Kidney epithelial cell (primary cell): ENCODE measurements around the gene TUBGCP5. TPM values are rescaled to one million over a fixed set of nuclear protein-coding genes. Genes with fewer than 3 reads are reported as not detected.

Experiments used
- DNase-seq: peaks from one replicate; pipeline ENCODE4 v3.0.0-alpha.2; 2010; ENCODE audit warnings: low read depth
- H3K27me3 ChIP-seq: 2 replicates; pipeline ENCODE4 v1.6.0; 2011; ENCODE audit warnings: low read length; ENCODE audit not compliant: control insufficient read depth, insufficient read depth
- H3K36me3 ChIP-seq: 2 replicates; pipeline ENCODE4 v1.5.1; 2011; ENCODE audit warnings: low read length; ENCODE audit not compliant: control insufficient read depth, insufficient read depth
- H3K4me3 ChIP-seq: 2 replicates; pipeline ENCODE4 v1.5.1; 2011; ENCODE audit warnings: low read depth, mild to moderate bottlenecking, control low read depth, low read length
- total RNA-seq: library from RNA; depleted of rRNA; stranded (reverse); fragments of >200 nt; gene quantifications from 2 replicates; pipeline ENCODE4 v1.2.3, GENCODE V29; 2015
- TF ChIP-seq, protein P1 (sequence below): IDR thresholded peaks from 2 replicates; pipeline ENCODE4 v1.5.1; 2011; ENCODE audit warnings: mild to moderate bottlenecking, moderate library complexity, low read length, control low read depth, inconsistent platforms; ENCODE audit not compliant: insufficient read depth, poor library complexity, severe bottlenecking

Gene TUBGCP5
- total RNA-seq, 1 donor from 2014 or later, result 12.1 TPM

DNA sequence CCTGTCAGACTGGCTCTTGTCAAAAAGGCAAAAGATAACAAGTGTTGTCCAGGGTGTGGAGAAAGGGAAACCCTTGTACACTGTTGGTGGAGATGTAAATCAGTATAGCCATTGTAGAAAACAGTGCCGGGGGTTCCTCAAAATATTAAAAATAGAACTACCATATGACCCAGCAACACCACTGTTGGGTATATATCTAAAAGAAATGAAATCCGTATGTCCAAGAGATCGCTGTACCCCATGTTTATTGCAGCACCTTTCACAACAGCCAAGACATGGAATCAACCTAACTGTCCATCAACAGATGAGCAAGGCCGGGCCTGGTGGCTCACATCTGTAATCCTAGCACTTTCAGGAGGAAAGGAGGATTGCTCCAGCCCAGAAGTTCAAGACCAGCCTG is 65.4 kb downstream of the TUBGCP5 start:
- TF ChIP-seq, protein P1, sequence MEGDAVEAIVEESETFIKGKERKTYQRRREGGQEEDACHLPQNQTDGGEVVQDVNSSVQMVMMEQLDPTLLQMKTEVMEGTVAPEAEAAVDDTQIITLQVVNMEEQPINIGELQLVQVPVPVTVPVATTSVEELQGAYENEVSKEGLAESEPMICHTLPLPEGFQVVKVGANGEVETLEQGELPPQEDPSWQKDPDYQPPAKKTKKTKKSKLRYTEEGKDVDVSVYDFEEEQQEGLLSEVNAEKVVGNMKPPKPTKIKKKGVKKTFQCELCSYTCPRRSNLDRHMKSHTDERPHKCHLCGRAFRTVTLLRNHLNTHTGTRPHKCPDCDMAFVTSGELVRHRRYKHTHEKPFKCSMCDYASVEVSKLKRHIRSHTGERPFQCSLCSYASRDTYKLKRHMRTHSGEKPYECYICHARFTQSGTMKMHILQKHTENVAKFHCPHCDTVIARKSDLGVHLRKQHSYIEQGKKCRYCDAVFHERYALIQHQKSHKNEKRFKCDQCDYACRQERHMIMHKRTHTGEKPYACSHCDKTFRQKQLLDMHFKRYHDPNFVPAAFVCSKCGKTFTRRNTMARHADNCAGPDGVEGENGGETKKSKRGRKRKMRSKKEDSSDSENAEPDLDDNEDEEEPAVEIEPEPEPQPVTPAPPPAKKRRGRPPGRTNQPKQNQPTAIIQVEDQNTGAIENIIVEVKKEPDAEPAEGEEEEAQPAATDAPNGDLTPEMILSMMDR, result no peak
- Histone ChIP-seq H3K4me3 (no peak overlapping the region), H3K27me3 (no peaks in the 10 kb centered on the region), H3K36me3 (no peaks in the 10 kb centered on the region)
- no peak for DNase-seq

DNA sequence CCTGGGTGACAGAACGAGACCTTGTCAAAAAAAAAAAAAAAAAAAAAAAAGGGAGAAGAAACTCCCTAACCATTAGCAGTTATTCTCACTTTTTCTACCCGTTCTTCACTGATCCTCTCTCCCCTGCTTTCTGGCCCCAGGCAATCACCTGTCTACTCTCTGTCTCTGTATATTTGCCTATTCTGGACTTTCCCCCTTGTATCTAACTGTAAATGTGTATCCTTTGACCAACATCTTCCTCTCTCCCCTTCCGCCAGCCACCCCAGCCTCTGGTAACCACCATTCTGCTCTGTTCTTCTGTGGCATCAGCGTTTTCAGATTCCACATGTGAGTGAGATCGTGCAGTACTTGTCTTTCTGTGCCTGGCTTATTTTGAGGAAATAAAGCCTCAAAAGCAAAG is 66.1 kb downstream of the TUBGCP5 start:
- Histone ChIP-seq H3K27me3 (no peaks in the 10 kb centered on the region), H3K4me3 (no peak overlapping the region), H3K36me3 (no peaks in the 10 kb centered on the region)
- no peak for DNase-seq
- TF ChIP-seq, protein P1, result no peak

DNA sequence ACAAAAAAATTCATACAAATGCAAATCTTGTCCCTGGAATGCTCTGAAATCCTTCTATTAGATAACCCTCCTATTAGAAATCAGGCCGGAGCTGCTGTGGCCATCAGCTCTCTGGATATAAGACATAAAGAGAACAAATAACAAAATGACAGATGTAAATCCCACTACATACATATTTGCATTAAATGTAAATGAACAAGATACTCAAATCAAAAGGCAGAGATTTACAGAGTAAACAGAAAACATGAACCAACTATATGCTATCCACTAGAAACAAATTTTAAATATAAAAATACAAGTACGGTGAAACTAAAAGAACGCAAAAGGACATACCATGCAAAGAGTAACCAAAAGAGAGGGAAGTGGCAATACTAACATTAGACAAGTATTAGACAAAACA is 69.9 kb downstream of the TUBGCP5 start:
- DNase-seq, result no peak
- Histone ChIP-seq H3K27me3 (no peaks in the 10 kb centered on the region), H3K4me3 (no peak overlapping the region), H3K36me3 (no peaks in the 10 kb centered on the region)
- TF ChIP-seq, protein P1, result no peak

DNA sequence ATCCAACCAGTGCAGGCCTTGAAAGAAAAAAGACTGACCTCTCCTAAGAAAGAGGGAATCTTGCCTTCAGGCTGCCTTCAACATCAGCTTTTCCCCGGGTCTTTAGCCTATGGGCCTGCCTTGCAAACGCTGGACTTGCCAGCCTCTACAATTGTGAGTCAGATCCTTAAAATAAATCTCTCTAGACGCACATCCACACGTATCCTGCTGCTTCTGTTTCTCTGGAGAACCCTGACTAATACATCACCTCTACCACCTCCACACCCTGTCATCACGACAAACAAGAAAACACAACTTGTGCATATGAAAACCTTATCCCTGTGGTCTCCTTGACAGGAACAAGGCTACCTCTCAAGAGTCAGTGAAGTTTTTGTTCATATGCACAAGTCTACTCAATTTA is 71.0 kb downstream of the TUBGCP5 start:
- TF ChIP-seq, protein P1, result no peak
- DNase-seq, result peak; percentile 68
- H3K4me3 ChIP-seq, result no peak overlapping the region
- no peaks in the 10 kb centered on the region for H3K27me3 ChIP-seq
- H3K36me3 ChIP-seq, result no peaks in the 10 kb centered on the region

DNA sequence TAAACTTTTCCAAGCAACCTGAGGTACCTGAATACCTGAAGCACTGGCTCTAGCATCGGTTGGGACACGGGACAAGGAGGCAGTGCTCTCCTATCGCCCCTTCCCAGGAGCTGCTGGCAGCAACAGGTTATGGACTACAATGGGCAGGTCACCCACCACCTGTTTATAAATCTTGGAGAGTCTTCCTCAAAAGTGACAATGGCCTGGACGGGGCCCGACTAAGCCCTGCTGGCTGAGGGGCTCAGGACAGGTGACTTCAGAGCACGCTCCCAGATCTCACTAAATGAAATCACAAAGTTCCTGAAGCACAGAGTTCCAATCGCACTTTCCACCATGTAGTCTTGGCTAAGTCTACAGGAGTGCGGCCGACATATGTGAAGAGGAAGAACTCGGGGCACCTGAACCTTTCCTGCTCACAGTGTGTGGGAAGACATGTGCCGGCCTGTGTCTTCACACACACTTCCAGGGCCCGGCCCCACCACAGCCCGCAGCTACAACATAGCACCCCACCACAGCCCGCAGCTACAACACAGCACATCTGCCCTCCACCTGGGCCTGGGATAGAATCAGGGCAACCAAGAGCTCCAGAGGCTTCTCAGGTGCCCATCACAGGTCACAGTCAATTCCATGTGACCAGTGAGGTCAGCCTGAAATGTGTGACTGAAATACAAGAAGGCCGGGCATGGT is 72.1 kb downstream of the TUBGCP5 start:
- H3K27me3 ChIP-seq, result no peaks in the 10 kb centered on the region
- DNase-seq, result no peak
- TF ChIP-seq, protein P1, result no peak
- H3K36me3 ChIP-seq, result no peaks in the 10 kb centered on the region
- no peak overlapping the region for H3K4me3 ChIP-seq

DNA sequence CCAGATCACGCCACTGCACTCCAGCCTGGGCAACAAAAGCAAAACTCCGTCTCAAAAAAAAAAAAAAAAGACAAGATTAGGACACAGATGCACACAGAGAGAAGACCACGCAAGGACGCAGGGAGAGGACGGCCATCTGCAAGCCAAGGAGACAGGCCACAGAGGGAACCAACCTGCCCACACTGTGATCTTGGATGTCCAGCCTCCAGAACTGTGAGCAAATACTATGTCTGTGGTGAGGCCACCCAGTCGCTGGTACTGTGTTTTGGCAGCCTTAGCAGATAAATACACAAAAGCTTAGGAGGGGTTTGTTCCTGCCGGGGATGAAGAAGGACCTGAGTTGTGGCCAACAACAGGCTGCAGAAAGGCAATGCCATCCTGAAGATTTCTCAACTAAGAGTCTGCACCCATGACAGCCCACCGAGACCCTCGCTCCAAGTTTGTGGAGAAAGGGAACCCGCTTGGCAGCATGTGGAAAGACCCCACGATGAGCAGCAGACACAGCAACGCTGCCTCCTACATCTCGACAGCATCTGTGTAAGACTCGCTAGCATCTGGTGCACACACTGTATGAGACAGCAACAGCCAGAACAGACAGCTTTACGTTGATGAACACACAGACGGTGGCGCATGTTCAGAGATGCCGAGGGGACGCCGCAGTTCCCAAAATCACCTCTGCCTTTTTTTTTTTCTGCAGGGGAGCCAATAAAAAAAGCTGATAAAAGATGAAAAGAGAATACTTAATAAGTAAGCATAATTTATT is 72.9 kb downstream of the TUBGCP5 start:
- no peak overlapping the region for H3K4me3 ChIP-seq
- TF ChIP-seq, protein P1, result no peak
- H3K27me3 ChIP-seq, result no peaks in the 10 kb centered on the region
- H3K36me3 ChIP-seq, result no peaks in the 10 kb centered on the region
- DNase-seq, result no peak
